Measurements from ENCODE around the gene RALA. TPM values are rescaled to one million over a fixed set of nuclear protein-coding genes. Genes with fewer than 3 reads are reported as not detected.

The RALA gene
- total RNA-seq, 1 donor from 2014 or later, result 28.6 TPM

DNA sequence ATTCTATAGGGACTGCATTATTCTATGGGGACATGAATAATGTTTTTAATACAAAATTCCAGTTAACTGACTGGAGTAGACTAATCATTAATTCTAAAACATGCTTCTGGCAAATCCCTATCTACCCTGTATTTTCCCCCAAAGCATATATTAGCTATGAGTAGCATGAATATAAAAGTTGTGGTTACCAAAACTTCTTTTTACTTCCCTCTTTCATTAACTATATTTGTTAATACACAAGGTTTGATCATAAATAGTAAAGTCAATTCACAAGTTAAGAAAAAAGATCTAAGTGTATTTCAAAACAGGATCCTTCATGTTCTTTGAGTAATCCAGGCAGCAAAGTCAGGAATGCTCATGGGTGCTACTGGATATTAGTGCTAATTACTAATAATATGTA is 2.9 kb upstream of the RALA start:
- Mint-ChIP-seq H3K9me3 (no peaks in the 10 kb centered on the region), H3K36me3 (no peaks in the 10 kb centered on the region), H3K27me3 (ENCODE audit: low read depth) (no peaks in the 10 kb centered on the region), H3K4me1 (peaks cover 35% of the 10 kb centered on the region), H3K4me3 (no peak overlapping the region), H3K27ac (no peak overlapping the region)
- TF ChIP-seq, protein P1, sequence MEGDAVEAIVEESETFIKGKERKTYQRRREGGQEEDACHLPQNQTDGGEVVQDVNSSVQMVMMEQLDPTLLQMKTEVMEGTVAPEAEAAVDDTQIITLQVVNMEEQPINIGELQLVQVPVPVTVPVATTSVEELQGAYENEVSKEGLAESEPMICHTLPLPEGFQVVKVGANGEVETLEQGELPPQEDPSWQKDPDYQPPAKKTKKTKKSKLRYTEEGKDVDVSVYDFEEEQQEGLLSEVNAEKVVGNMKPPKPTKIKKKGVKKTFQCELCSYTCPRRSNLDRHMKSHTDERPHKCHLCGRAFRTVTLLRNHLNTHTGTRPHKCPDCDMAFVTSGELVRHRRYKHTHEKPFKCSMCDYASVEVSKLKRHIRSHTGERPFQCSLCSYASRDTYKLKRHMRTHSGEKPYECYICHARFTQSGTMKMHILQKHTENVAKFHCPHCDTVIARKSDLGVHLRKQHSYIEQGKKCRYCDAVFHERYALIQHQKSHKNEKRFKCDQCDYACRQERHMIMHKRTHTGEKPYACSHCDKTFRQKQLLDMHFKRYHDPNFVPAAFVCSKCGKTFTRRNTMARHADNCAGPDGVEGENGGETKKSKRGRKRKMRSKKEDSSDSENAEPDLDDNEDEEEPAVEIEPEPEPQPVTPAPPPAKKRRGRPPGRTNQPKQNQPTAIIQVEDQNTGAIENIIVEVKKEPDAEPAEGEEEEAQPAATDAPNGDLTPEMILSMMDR (IDR thresholded peaks at IDR 0.05; ENCODE audit: unreplicated experiment), result no peak
- no peak for DNase-seq (ENCODE audit: low spot score in 2 of 2, unreplicated experiment in 2 of 2)

DNA sequence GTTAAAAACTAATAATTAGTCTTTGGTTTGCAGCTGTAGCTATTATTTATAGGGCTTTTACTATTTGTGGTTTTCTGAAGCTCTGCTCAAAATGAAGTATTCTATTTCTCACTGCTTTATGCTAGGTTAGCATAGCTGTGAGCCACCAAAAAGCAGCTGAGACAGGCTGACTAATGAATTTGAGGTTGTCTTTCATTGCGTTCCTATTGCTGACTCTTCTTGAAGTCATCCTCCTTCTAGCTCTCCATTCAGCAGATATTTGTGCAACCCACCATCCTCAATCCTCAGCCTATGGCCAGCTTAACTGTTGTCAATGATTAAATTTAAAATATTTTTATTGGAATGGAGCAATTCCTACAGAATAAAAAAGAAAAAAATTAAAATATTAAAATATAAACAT is 2.1 kb upstream of the RALA start:
- Mint-ChIP-seq H3K9me3 (no peaks in the 10 kb centered on the region), H3K4me1 (peaks cover 31% of the 10 kb centered on the region), H3K27me3 (ENCODE audit: low read depth) (no peaks in the 10 kb centered on the region), H3K4me3 (no peak overlapping the region), H3K27ac (no peak overlapping the region), H3K36me3 (no peaks in the 10 kb centered on the region)
- TF ChIP-seq, protein P1 (IDR thresholded peaks at IDR 0.05; ENCODE audit: unreplicated experiment), result no peak
- DNase-seq (ENCODE audit: low spot score in 2 of 2, unreplicated experiment in 2 of 2), result no peak

DNA sequence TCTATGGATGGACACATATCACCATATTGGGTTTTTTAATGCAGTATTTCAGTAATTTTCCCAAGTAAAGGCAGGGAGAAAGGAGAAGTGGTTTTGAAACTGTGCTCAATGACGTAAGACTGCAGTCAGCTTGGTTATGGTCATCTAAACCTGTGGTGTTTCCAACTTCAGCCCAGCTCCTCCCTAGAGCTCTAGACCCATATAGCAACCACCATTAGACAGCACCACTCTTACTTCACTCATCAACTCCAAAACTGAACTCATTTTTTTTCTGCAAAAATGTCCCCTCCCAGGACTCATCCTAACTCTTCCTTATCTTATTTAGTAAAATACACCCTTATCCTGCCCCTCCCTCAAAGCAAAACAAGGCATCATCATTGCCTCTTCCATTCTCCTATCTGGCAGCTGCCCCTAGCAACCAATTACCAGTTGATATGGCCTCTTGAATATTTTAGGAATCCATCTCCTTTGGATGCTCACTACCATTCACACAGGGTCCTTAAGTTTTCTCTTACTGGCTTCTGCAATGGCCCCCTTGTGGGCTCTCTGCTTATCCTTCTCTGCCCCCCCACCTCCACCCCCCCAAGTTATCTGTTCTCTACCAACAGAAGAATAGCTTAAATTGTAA is 1.5 kb upstream of the RALA start:
- H3K27ac Mint-ChIP-seq, result peak overlapping the region; percentile 99
- no peaks in the 10 kb centered on the region for H3K9me3 Mint-ChIP-seq
- H3K36me3 Mint-ChIP-seq, result no peaks in the 10 kb centered on the region
- TF ChIP-seq, protein P1 (IDR thresholded peaks at IDR 0.05; ENCODE audit: unreplicated experiment), result no peak
- no peak for DNase-seq (ENCODE audit: low spot score in 2 of 2, unreplicated experiment in 2 of 2)
- no peaks in the 10 kb centered on the region for H3K27me3 Mint-ChIP-seq (ENCODE audit: low read depth)
- peaks cover 32% of the 10 kb centered on the region for H3K4me1 Mint-ChIP-seq
- H3K4me3 Mint-ChIP-seq, result peak overlapping the region; percentile 92

DNA sequence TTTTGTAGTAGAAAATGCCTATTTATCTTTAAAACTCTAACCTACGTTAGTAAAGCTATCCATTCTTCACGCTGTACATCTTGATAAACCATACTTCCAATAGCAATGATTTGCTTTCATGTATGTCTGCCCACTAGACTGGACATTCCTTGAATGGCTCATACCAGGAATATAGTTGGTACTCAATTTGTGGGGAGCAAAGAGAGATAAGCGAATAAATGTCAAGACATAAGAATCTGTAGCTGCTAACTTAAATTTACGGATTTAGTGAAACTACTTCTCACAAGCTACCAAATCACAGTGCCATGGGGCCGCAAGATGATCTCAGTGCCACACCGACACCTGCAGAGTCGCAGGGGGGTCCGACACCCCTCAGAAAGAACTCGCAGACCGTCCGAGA is 763 bp upstream of the RALA start:
- peak overlapping the region; percentile 99 for H3K27ac Mint-ChIP-seq
- TF ChIP-seq, protein P1 (IDR thresholded peaks at IDR 0.05; ENCODE audit: unreplicated experiment), result no peak
- DNase-seq (ENCODE audit: low spot score in 2 of 2, unreplicated experiment in 2 of 2), result no peak
- no peaks in the 10 kb centered on the region for H3K9me3 Mint-ChIP-seq
- no peaks in the 10 kb centered on the region for H3K36me3 Mint-ChIP-seq
- no peaks in the 10 kb centered on the region for H3K27me3 Mint-ChIP-seq (ENCODE audit: low read depth)
- H3K4me1 Mint-ChIP-seq, result peaks cover 32% of the 10 kb centered on the region
- peak overlapping the region; percentile 92 for H3K4me3 Mint-ChIP-seq

DNA sequence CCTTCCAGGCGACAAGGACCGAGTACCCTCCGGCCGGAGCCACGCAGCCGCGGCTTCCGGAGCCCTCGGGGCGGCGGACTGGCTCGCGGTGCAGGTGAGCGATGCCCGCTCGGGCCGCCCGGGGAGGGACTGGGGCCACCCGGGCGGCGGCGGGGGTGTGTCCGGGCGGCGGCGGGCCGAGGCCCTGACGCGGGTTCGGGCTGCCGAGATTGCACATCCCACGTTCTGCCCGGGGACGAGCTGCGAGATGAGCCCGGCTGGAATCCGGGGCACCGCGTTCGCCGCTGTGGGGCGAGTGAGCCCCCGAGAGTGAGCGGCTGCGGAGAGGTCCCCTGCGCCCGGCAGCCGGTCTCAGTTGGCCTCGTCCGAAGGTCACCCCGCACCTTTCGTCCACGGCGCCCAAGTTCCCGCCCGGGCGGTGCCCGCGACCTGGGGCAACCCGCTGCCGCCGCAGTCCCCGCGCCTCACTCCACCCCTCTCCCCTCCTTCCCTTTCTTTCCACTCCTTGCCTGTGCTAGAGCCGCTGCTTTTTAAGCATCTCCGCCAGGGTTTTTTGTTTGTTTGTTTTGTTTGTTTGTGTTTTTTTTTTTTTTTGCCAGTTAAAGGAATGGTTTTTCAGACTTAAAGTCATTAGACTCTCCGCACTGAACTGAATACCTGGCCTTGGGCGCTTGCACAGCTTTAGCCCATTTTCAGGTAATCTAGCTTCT is 515 bp downstream of the RALA start:
- no peaks in the 10 kb centered on the region for H3K9me3 Mint-ChIP-seq

More for the DNA sequence above, 515 bp downstream of the RALA start:
- TF ChIP-seq, protein P1 (IDR thresholded peaks at IDR 0.05; ENCODE audit: unreplicated experiment), result no peak
- peak overlapping the region; percentile 93 for H3K4me3 Mint-ChIP-seq
- H3K27ac Mint-ChIP-seq, result peak overlapping the region; percentile 99
- H3K27me3 Mint-ChIP-seq (ENCODE audit: low read depth), result no peaks in the 10 kb centered on the region
- peaks cover under 1% of the 10 kb centered on the region for H3K36me3 Mint-ChIP-seq
- DNase-seq (ENCODE audit: low spot score in 2 of 2, unreplicated experiment in 2 of 2), result no peak
- peaks cover 39% of the 10 kb centered on the region for H3K4me1 Mint-ChIP-seq

All from mesothelial cell of epicardium (in vitro differentiated cells).